Measurements from ENCODE around the gene GDI2. TPM values are rescaled to one million over a fixed set of nuclear protein-coding genes. Genes with fewer than 3 reads are reported as not detected.

The GDI2 gene
- total RNA-seq, 2 donors from 2014 or later, result 179 to 185 TPM

GRCh38 chr10:5752301-5752871, 60.8 kb downstream of the GDI2 start:
- intact Hi-C loops (cut with DNase I), result no loop called here
- WGBS, 2 donors, result 88 to 96% methylated on average over 17 of the region's 17 CpGs
- Histone ChIP-seq H3K9me3 (no peaks in the 10 kb centered on the region), H3K4me1 (no peaks in the 10 kb centered on the region), H3K36me3 (replicated peaks in 1 of 2; ENCODE audit: insufficient read depth in 1 of 2, low read depth in 2 of 2) (peaks cover 5% of the 10 kb centered on the region in 2 donors), H3K4me3 (no peak overlapping the region), H3K27ac (no peak overlapping the region), H3K27me3 (no peaks in the 10 kb centered on the region)
- TF ChIP-seq POLR2A (IDR thresholded peaks at IDR 0.05), result no peak
- TF ChIP-seq CTCF (IDR thresholded peaks at IDR 0.05), result no peak
- DNase-seq (no peak), ATAC-seq (no peak)

DNA sequence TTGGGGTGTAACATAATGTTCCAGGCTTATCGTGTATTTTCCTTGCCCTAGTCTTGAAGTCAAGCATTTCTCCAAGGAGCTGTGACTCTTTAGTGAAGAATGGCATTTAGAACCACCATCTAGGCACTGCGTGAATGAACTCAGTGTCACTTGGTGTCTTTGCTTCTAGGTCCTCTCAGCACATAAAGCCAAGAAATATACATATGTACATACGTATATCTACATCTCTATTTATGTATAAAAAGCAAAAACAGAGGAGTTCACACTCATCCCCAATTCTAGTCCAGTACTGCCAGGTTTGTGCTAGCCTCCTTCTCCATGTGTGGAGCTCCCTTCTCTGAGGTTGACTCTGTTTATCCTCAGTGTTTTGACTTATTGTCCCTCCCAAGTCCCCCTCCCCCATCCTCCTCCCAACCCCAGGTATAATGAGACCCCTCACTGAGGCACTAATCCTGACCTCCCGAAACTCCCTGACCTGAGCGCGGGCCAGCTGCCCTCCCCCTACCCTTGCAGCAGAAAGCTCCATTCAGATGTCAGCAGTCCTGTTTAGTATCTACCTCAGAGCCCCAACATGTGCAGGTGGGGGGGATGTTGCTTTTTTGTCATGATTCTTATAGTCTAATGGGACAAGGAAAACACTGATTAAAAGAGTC, 61.5 kb downstream of the GDI2 start:
- DNase-seq (no peak), ATAC-seq (no peak)
- H3K9me3 ChIP-seq, result no peaks in the 10 kb centered on the region
- no peaks in the 10 kb centered on the region for H3K4me1 ChIP-seq
- H3K27me3 ChIP-seq, result no peaks in the 10 kb centered on the region
- TF ChIP-seq POLR2A (IDR thresholded peaks at IDR 0.05), result no peak
- no peak for TF ChIP-seq CTCF (IDR thresholded peaks at IDR 0.05)
- 71 to 73% methylated on average over 6 of the region's 6 CpGs for WGBS, 2 donors
- no peak overlapping the region for H3K27ac ChIP-seq
- peaks cover under 1 to 8% of the 10 kb centered on the region in 2 donors for H3K36me3 ChIP-seq (replicated peaks in 1 of 2; ENCODE audit: insufficient read depth in 1 of 2, low read depth in 2 of 2)
- no peak overlapping the region for H3K4me3 ChIP-seq
- intact Hi-C loops (cut with DNase I), result no loop called here

- H3K4me3 ChIP-seq, result no peak overlapping the region
- no peaks in the 10 kb centered on the region for H3K9me3 ChIP-seq
- H3K27me3 ChIP-seq, result no peaks in the 10 kb centered on the region
- 86 to 88% methylated on average over 4 of the region's 4 CpGs for WGBS, 2 donors
- intact Hi-C loops (cut with DNase I), result no loop called here
- TF ChIP-seq POLR2A (IDR thresholded peaks at IDR 0.05) (no peak), CTCF (IDR thresholded peaks at IDR 0.05) (no peak)
- H3K4me1 ChIP-seq, result no peaks in the 10 kb centered on the region
- H3K36me3 ChIP-seq (replicated peaks in 1 of 2; ENCODE audit: insufficient read depth in 1 of 2, low read depth in 2 of 2), result peaks cover 0 to 12% of the 10 kb centered on the region in 2 donors
- no peak for DNase-seq
- no peak overlapping the region for H3K27ac ChIP-seq
- ATAC-seq, result no peak
Measured at GRCh38 chr10:5748394-5748803, 64.8 kb downstream of the GDI2 start.

DNA sequence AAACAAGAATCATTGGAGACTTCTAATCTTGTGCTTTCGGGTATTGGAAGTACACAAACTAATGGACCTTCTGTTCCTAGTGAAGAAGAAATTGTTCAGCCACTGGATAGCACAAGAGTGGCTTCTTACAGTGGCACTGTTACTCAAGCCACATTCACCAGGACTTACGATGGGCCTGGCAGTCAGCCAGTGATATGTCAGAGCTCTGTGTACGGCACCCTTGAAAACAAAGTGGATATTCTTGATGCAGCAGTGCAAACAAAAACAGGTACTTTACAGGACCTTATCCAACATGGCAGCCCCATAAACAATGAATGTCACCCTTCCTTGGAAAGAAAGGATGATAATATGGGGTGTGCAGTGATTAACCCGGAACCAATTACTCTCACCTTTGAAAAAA, 67.0 kb downstream of the GDI2 start:
- ATAC-seq (no peak), DNase-seq (peak in 1 of 4 donors; percentile 21)
- Histone ChIP-seq H3K4me1 (no peaks in the 10 kb centered on the region), H3K4me3 (no peak overlapping the region), H3K27ac (no peak overlapping the region), H3K27me3 (no peaks in the 10 kb centered on the region), H3K9me3 (no peaks in the 10 kb centered on the region), H3K36me3 (replicated peaks in 1 of 2; ENCODE audit: insufficient read depth in 1 of 2, low read depth in 2 of 2) (peaks cover 0 to 9% of the 10 kb centered on the region in 2 donors)
- TF ChIP-seq POLR2A (IDR thresholded peaks at IDR 0.05) (no peak), CTCF (IDR thresholded peaks at IDR 0.05) (no peak)
- intact Hi-C loops (cut with DNase I), result no loop called here
- 66 to 72% methylated on average over 4 of the region's 4 CpGs for WGBS, 2 donors

GRCh38 chr10:5744849-5745248, 68.4 kb downstream of the GDI2 start:
- intact Hi-C loops (cut with DNase I), result no loop called here
- H3K4me1 ChIP-seq, result no peaks in the 10 kb centered on the region
- peaks cover 0 to 12% of the 10 kb centered on the region in 2 donors for H3K36me3 ChIP-seq (replicated peaks in 1 of 2; ENCODE audit: insufficient read depth in 1 of 2, low read depth in 2 of 2)
- no peaks in the 10 kb centered on the region for H3K27me3 ChIP-seq
- no peak for TF ChIP-seq POLR2A (IDR thresholded peaks at IDR 0.05)
- TF ChIP-seq CTCF (IDR thresholded peaks at IDR 0.05), result no peak
- no peak for DNase-seq
- no peak overlapping the region for H3K27ac ChIP-seq
- no peak overlapping the region for H3K4me3 ChIP-seq
- ATAC-seq, result no peak
- no peaks in the 10 kb centered on the region for H3K9me3 ChIP-seq
- 74 to 84% methylated on average over 5 of the region's 5 CpGs for WGBS, 2 donors

Data from body of pancreas (tissue), 4 donors.